T-cell (primary cell): ENCODE data around the gene MEX3C. TPM values are rescaled to one million over a fixed set of nuclear protein-coding genes. Genes with fewer than 3 reads are reported as not detected.

ENCODE experiments used
- ATAC-seq, 4 experiments: fragments of 200-7000 bp in 3 of 4; fragments of 150-1000 bp in 1 of 4; cut with Tn5 transposase; replicated peaks in 1 of 4; 1 replicate in 3 of 4; 2 replicates in 1 of 4; pipeline ENCODE4 v1.10.0; 2021; ENCODE audit warnings: moderate library complexity in 3 of 4, mild to moderate bottlenecking in 2 of 4, moderate number of reproducible peaks in 1 of 4
- CTCF ChIA-PET, 2 donors: fragments of 300-600 bp; sonication (Branson Sonifier 250); formaldehyde crosslinking; loops; one replicate each; lab custom pipeline; 2022; ENCODE audit warnings: antibody characterized with exemption in 2 of 2; lab: Charles Lee
- POLR2A ChIA-PET, 2 donors: fragments of 300-600 bp; sonication (Branson Sonifier 250); formaldehyde crosslinking; loops; one replicate each; lab custom pipeline; 2022; ENCODE audit warnings: antibody characterized with exemption in 2 of 2; lab: Charles Lee
- DNase-seq, 35 experiments: peaks; one replicate each; pipeline versions ENCODE4 v3.0.0 to v3.0.0-alpha.2; 2013 to 2023
- H3K27ac ChIP-seq: one replicate; pipeline ENCODE4 v1.5.1; 2013; ENCODE audit warnings: low read length
- H3K27me3 ChIP-seq, 2 experiments: replicated peaks in 1 of 2; 1 replicate in 1 of 2; 2 replicates in 1 of 2; pipeline versions ENCODE4 v1.6.1 to v1.7.0; 2013; ENCODE audit warnings: low read length in 1 of 2, mixed read lengths in 1 of 2; ENCODE audit not compliant: control insufficient read depth in 2 of 2, insufficient read depth in 2 of 2; ENCODE audit errors: extremely low read depth in 1 of 2
- H3K36me3 ChIP-seq, 2 donors: 1 replicate in 1 of 2; 2 replicates in 1 of 2; pipeline versions ENCODE4 v1.6.1 to v1.7.0; 2013; ENCODE audit warnings: low read length in 1 of 2; ENCODE audit not compliant: control insufficient read depth in 2 of 2, insufficient read depth in 1 of 2; ENCODE audit errors: extremely low read depth in 1 of 2
- H3K4me1 ChIP-seq, 2 experiments: 1 replicate in 1 of 2; 2 replicates in 1 of 2; pipeline versions ENCODE4 v1.6.1 to v1.7.0; 2013; ENCODE audit warnings: low read length in 2 of 2, mixed read lengths in 1 of 2; ENCODE audit not compliant: insufficient read depth in 2 of 2, control insufficient read depth in 1 of 2; ENCODE audit errors: extremely low read depth in 1 of 2
- H3K4me3 ChIP-seq, 2 donors: 1 replicate in 1 of 2; 2 replicates in 1 of 2; pipeline versions ENCODE4 v1.5.1 to v1.7.0; 2013; ENCODE audit warnings: mild to moderate bottlenecking in 2 of 2, low read length in 1 of 2, moderate library complexity in 1 of 2; ENCODE audit not compliant: control insufficient read depth in 1 of 2; ENCODE audit errors: extremely low read depth in 1 of 2
- H3K9me3 ChIP-seq: 2 replicates; pipeline ENCODE4 v1.7.0; 2013
- H3K27ac Mint-ChIP-seq, 2 donors: one replicate each; pipeline ENCODE4 v1.8.0; 2020 to 2021; ENCODE audit warnings: mild to moderate bottlenecking in 2 of 2, mixed read lengths in 2 of 2
- H3K27me3 Mint-ChIP-seq, 2 donors: one replicate each; pipeline ENCODE4 v1.8.0; 2021 to 2022; ENCODE audit warnings: mixed read lengths in 2 of 2
- H3K36me3 Mint-ChIP-seq: one replicate; pipeline ENCODE4 v1.8.0; 2021; ENCODE audit warnings: mixed read lengths
- H3K4me1 Mint-ChIP-seq, 3 donors: one replicate each; pipeline ENCODE4 v1.8.0; 2020 to 2022; ENCODE audit warnings: mixed read lengths in 3 of 3, mild to moderate bottlenecking in 1 of 3
- H3K4me3 Mint-ChIP-seq, 3 donors: one replicate each; pipeline ENCODE4 v1.8.0; 2020 to 2022; ENCODE audit warnings: mild to moderate bottlenecking in 3 of 3, mixed read lengths in 3 of 3, moderate library complexity in 3 of 3
- H3K9me3 Mint-ChIP-seq, 3 donors: one replicate each; pipeline ENCODE4 v1.8.0; 2020 to 2022; ENCODE audit warnings: mixed read lengths in 3 of 3
- WGBS: methylation state at CpG from one replicate; pipeline ENCODE4 v1.1.5; 2013; ENCODE audit warnings: missing lambda C conversion rate; ENCODE audit not compliant: insufficient coverage; 5-methylcytosine and 5-hydroxymethylcytosine counted together
- total RNA-seq, 35 experiments: library from RNA in 6 of 35; stranded (reverse) in 6 of 35; fragments of 120-200 nt in 1 of 35; gene quantifications; one replicate each; pipeline versions ENCODE4 v1.2.1 to v1.2.4 and lab custom pipeline; 2013 to 2026

The MEX3C gene
- total RNA-seq, 5 donors from 2014 or later (not counting 1 experiment from before 2014, with no cell fraction given) = 45.3 to 64.2 (median 52.0) TPM

GRCh38 chr18:51196811-51197660 lies 445 bp downstream of the MEX3C start:
- Histone ChIP-seq H3K4me3 (peak overlapping the region; percentile 52 to 76), H3K9me3 (no peaks in the 10 kb centered on the region), H3K36me3 (no peaks in the 10 kb centered on the region), H3K27ac (peak overlapping the region; percentile 76), H3K4me1 (peaks cover 13 to 22% of the 10 kb centered on the region in 2 experiments), H3K27me3 (no peaks in the 10 kb centered on the region)
- ATAC-seq (peak; percentile 0 to 75 (median 2)), DNase-seq (peak in 22 of 35 experiments; percentile 5 to 56 (median 14))
- peak overlapping the region; percentile 94 to 97 (median 96) for H3K4me3 Mint-ChIP-seq
- CTCF ChIA-PET = interaction anchor here (0.6 to 1.6 kb wide), 6 partner anchors 9 to 168 kb away, joined by 3 to 7 read pairs (median 4); no protein-coding TSS in a partner anchor
- under 1% methylated on average over 88 of the region's 102 CpGs for WGBS
- POLR2A ChIA-PET = interaction anchor here in 1 of 2 donors (0.6 to 1.3 kb wide), 6 partner anchors 9 to 41 kb away, joined by 3 to 8 read pairs (median 4); no protein-coding TSS in a partner anchor
- no peaks in the 10 kb centered on the region for H3K9me3 Mint-ChIP-seq
- H3K4me1 Mint-ChIP-seq = peaks cover 37 to 43% (median 40%) of the 10 kb centered on the region in 3 donors
- no peaks in the 10 kb centered on the region for H3K36me3 Mint-ChIP-seq
- peak overlapping the region; percentile 74 to 78 for H3K27ac Mint-ChIP-seq
- no peaks in the 10 kb centered on the region for H3K27me3 Mint-ChIP-seq

DNA sequence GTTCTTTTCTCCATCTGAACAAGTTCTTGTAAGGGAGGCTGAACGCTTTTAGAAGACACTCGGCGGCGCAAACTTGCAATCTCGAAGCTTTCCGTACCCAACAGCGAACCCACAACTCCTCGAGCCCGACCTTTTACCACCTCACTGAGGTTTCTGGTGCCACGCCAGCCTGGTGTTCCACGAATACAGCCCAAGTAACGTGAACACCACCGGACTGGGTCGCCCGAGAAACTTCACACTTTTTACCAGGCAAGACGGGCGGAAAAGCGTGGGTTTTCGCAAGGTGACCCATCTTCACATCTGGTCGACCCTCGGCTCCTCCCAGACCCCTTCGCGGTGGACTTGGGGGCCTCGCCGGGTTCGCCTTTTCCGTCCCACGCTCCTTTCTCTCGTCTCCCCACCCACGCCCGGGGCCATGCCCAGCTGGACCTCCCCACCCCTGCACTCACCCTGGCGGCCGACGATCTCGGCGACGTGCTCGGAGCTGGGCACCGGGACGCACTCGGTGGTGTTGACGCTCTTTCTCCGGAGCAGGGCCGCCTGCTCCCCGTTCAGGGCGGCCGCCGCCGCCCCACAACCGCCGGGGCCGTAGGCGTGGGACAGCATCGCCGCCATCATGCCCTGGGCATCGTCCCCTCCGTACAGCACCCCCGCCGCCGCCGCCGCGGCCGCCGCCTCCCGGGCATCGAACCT lies 1.2 kb downstream of the MEX3C start:
- H3K27me3 ChIP-seq = no peaks in the 10 kb centered on the region
- peak overlapping the region; percentile 76 for H3K27ac ChIP-seq
- peak overlapping the region; percentile 94 to 97 (median 94) for H3K4me3 Mint-ChIP-seq
- peak in 1 of 4 experiments; percentile 0 for ATAC-seq
- H3K27me3 Mint-ChIP-seq = no peaks in the 10 kb centered on the region
- no peaks in the 10 kb centered on the region for H3K9me3 Mint-ChIP-seq
- ChIA-PET CTCF (interaction anchor here in 1 of 2 donors (0.7 to 1.3 kb wide), 2 partner anchors 44 to 167 kb away, joined by 3 read pairs; no protein-coding TSS in a partner anchor), POLR2A (interaction anchor here in 1 of 2 donors (0.6 to 2.1 kb wide), 4 partner anchors 10 to 17 kb away, joined by 3 to 12 read pairs (median 6); no protein-coding TSS in a partner anchor)
- DNase-seq = peak in 34 of 35 experiments; percentile 10 to 70 (median 38)
- peaks cover 13 to 29% of the 10 kb centered on the region in 2 experiments for H3K4me1 ChIP-seq
- H3K4me1 Mint-ChIP-seq = peaks cover 44 to 51% (median 48%) of the 10 kb centered on the region in 3 donors
- peak overlapping the region; percentile 74 to 96 for H3K27ac Mint-ChIP-seq
- H3K4me3 ChIP-seq = peak overlapping the region; percentile 52 to 76
- no peaks in the 10 kb centered on the region for H3K9me3 ChIP-seq
- H3K36me3 ChIP-seq = no peaks in the 10 kb centered on the region
- H3K36me3 Mint-ChIP-seq = no peaks in the 10 kb centered on the region
- under 1% methylated on average over 66 of the region's 67 CpGs for WGBS

GRCh38 chr18:51195451-51196117 lies 1.9 kb downstream of the MEX3C start:
- no peaks in the 10 kb centered on the region for H3K36me3 ChIP-seq
- peak overlapping the region; percentile 52 to 76 for H3K4me3 ChIP-seq
- Mint-ChIP-seq H3K9me3 (no peaks in the 10 kb centered on the region), H3K27ac (peak overlapping the region; percentile 74 to 96), H3K36me3 (no peaks in the 10 kb centered on the region), H3K4me3 (peak overlapping the region; percentile 94 to 97 (median 94)), H3K4me1 (peaks cover 51 to 57% (median 54%) of the 10 kb centered on the region in 3 donors), H3K27me3 (no peaks in the 10 kb centered on the region)
- H3K27ac ChIP-seq = peak overlapping the region; percentile 76
- 0% methylated on average over 2 of the region's 13 CpGs for WGBS
- no peaks in the 10 kb centered on the region for H3K27me3 ChIP-seq
- peak in 26 of 35 experiments; percentile 4 to 60 (median 26) for DNase-seq
- no peaks in the 10 kb centered on the region for H3K9me3 ChIP-seq
- peaks cover 13 to 35% of the 10 kb centered on the region in 2 experiments for H3K4me1 ChIP-seq
- no peak for ATAC-seq
- POLR2A ChIA-PET = interaction anchor here (0.6 to 2.1 kb wide), 3 partner anchors 9 to 292 kb away, joined by 3 to 12 read pairs (median 10); no protein-coding TSS in a partner anchor
- CTCF ChIA-PET = interaction anchor here in 1 of 2 donors (0.6 to 1.3 kb wide), 6 partner anchors 12 to 145 kb away, joined by 3 to 4 read pairs (median 3); no protein-coding TSS in a partner anchor

GRCh38 chr18:51195086-51195450 lies 2.4 kb downstream of the MEX3C start:
- Mint-ChIP-seq H3K4me1 (peaks cover 56 to 62% (median 60%) of the 10 kb centered on the region in 3 donors), H3K9me3 (no peaks in the 10 kb centered on the region), H3K27me3 (no peaks in the 10 kb centered on the region)

DNA sequence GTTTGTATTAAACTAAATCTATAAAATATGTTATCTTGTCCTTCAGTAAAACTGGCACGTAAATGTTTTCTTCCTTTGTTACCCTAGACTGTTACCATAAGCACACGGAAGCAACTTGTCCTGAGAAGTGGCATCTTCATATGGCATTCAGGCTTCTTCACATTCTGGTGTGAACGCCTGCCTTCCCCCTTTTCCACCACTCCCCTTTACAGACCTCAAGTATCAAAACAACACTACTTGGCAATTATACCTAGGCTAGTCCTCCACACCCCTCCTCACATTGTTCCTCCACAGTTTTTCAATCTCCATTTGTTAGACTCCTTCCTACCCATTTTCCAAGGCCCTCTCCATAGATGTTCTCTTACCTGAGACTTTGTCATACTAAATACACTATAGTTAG lies 2.9 kb downstream of the MEX3C start:
- Mint-ChIP-seq H3K36me3 (no peaks in the 10 kb centered on the region), H3K4me3 (peak overlapping the region; percentile 94 to 97 (median 94)), H3K27me3 (no peaks in the 10 kb centered on the region), H3K9me3 (no peaks in the 10 kb centered on the region), H3K27ac (peak overlapping the region; percentile 74 to 96), H3K4me1 (peaks cover 59 to 66% (median 62%) of the 10 kb centered on the region in 3 donors)
- Histone ChIP-seq H3K36me3 (no peaks in the 10 kb centered on the region), H3K9me3 (no peaks in the 10 kb centered on the region), H3K4me3 (peak overlapping the region; percentile 27 to 76), H3K27me3 (no peaks in the 10 kb centered on the region), H3K4me1 (peaks cover 16 to 39% of the 10 kb centered on the region in 2 experiments), H3K27ac (peak overlapping the region; percentile 76)
- 14% methylated on average over 2 of the region's 3 CpGs for WGBS
- no peak for ATAC-seq
- CTCF ChIA-PET = interaction anchor here in 1 of 2 donors (0.6 to 1.3 kb wide), 5 partner anchors 11 to 144 kb away, joined by 3 to 4 read pairs (median 3); no protein-coding TSS in a partner anchor
- peak in 1 of 35 experiments; percentile 28 for DNase-seq
- POLR2A ChIA-PET = interaction anchor here (0.6 to 2.1 kb wide), 3 partner anchors 8 to 291 kb away, joined by 3 to 12 read pairs (median 10); no protein-coding TSS in a partner anchor

More at GRCh38 chr18:51195086-51195450, 2.4 kb downstream of the MEX3C start:
- ATAC-seq = no peak
- H3K36me3 Mint-ChIP-seq = no peaks in the 10 kb centered on the region
- Histone ChIP-seq H3K27me3 (no peaks in the 10 kb centered on the region), H3K27ac (peak overlapping the region; percentile 76), H3K36me3 (no peaks in the 10 kb centered on the region), H3K4me1 (peaks cover 16 to 37% of the 10 kb centered on the region in 2 experiments), H3K4me3 (peak overlapping the region; percentile 52 to 76), H3K9me3 (no peaks in the 10 kb centered on the region)
- no CpG with 5 or more reads among the region's 3 CpGs for WGBS
- DNase-seq = no peak
- POLR2A ChIA-PET = interaction anchor here (0.6 to 2.1 kb wide), 3 partner anchors 8 to 291 kb away, joined by 3 to 12 read pairs (median 10); no protein-coding TSS in a partner anchor
- peak overlapping the region; percentile 94 to 97 (median 94) for H3K4me3 Mint-ChIP-seq
- CTCF ChIA-PET = interaction anchor here in 1 of 2 donors (0.6 to 1.3 kb wide), 6 partner anchors 11 to 144 kb away, joined by 3 to 4 read pairs (median 3); no protein-coding TSS in a partner anchor
- peak overlapping the region; percentile 74 to 96 for H3K27ac Mint-ChIP-seq
